Adrenal gland (tissue), 12 donors: ENCODE measurements around the gene HGF. TPM values are rescaled to one million over a fixed set of nuclear protein-coding genes. Genes with fewer than 3 reads are reported as not detected.

Experiments
- DNase-seq, 7 donors: peaks; one replicate each; pipeline ENCODE4 v3.0.0-alpha.2; 2019 to 2020
- H3K27ac ChIP-seq, 5 donors: fragments of 200-600 bp; sonication (generic) in 4 of 5; 1 replicate in 3 of 5; 2 replicates in 2 of 5; pipeline versions ENCODE4 v1.5.1 to v1.8.0; 2016 to 2020; ENCODE audit warnings: mild to moderate bottlenecking in 1 of 5
- H3K27me3 ChIP-seq: fragments of 200-600 bp; 2 replicates; pipeline ENCODE4 v1.8.0; 2021
- H3K36me3 ChIP-seq, 2 donors: fragments of 200-600 bp; replicated peaks in 1 of 2; 1 replicate in 1 of 2; 2 replicates in 1 of 2; pipeline versions ENCODE4 v1.5.1 to v1.8.0; 2018 to 2022
- H3K4me1 ChIP-seq, 2 donors: fragments of 200-600 bp; replicated peaks in 1 of 2; 1 replicate in 1 of 2; 2 replicates in 1 of 2; pipeline versions ENCODE4 v1.5.1 to v1.8.0; 2018 to 2021
- H3K4me3 ChIP-seq, 4 donors: fragments of 200-600 bp; sonication (generic) in 3 of 4; one replicate each; pipeline ENCODE4 v1.5.1; 2016 to 2018
- H3K9me3 ChIP-seq, 3 donors: fragments of 200-600 bp; sonication (generic) in 1 of 3; replicated peaks in 1 of 3; 1 replicate in 2 of 3; 2 replicates in 1 of 3; pipeline versions ENCODE4 v1.5.1 to v1.8.0; 2016 to 2021
- CTCF ChIP-seq, 6 experiments: fragments of 450-650 bp in 4 of 6; fragments of 200-600 bp in 2 of 6; sonication (generic) in 1 of 6; IDR thresholded peaks; 1 replicate in 5 of 6; 2 replicates in 1 of 6; pipeline versions ENCODE4 v1.5.1 to v1.8.0; 2016 to 2021; ENCODE audit warnings: antibody characterized with exemption in 6 of 6, mild to moderate bottlenecking in 2 of 6, moderate library complexity in 1 of 6
- POLR2A ChIP-seq, 2 donors: fragments of 450-650 bp; IDR thresholded peaks; one replicate each; pipeline ENCODE4 v1.6.1; 2017; ENCODE audit warnings: antibody characterized with exemption in 2 of 2, mild to moderate bottlenecking in 2 of 2, moderate library complexity in 1 of 2
- WGBS, 4 donors: extraction: QIAGEN DNeasy Blood & Tissue Kit in 2 of 4; methylation state at CpG; one replicate each; pipeline versions ENCODE4 v1.1.5 to v1.1.7; 2013 to 2017; 5-methylcytosine and 5-hydroxymethylcytosine counted together
- intact Hi-C, 2 donors: fragments of 100-400 bp; cut with DNase I; formaldehyde crosslinking; loops; one replicate each; pipeline versions ENCODE4 v1.14.1 to v1.15.0; 2022 to 2023
- polyA plus RNA-seq, 3 donors: library from polyadenylated mRNA; stranded (reverse); fragments of 200-250 nt in 2 of 3; fragments of 350-450 nt in 1 of 3; fragmentation: Illumina TruSeq in 1 of 3; extraction: RNeasy Lipid Tissue Mini Kit (QIAGEN cat#74804) in 1 of 3; gene quantifications; one replicate each; pipeline ENCODE4 v1.2.3, GENCODE V29; 2013 to 2014
- total RNA-seq, 9 donors: library from RNA; depleted of rRNA in 4 of 9; stranded (reverse); fragments of >200 nt in 4 of 9; fragments of 120-200 nt in 1 of 9; fragmentation: NEBNext Ultra II Directional in 1 of 9; extraction: Animal tissue kit (Norgen Biotek cat#: 25700) in 1 of 9; gene quantifications; one replicate each; pipeline versions ENCODE4 v1.1.0 to v1.2.4, GENCODE V29; 2013 to 2023
- donor health status: healthy with polysubstance abuse.
- donor health status: Bipolar disorder and iron deficiency.
- donor health status: DM: yes; HTN: yes; CAD: no.
- donor health status: DM: no; HTN: no; CAD: no.
- donor health status: DM: no; HTN: no; CAD: no.
- donor health status: DM: yes; HTN: yes; CAD: no.

Gene HGF
- total and polyA plus RNA-seq, 12 donors = 3.7 to 157 (median 71.2) TPM

- Histone ChIP-seq H3K27ac (no peak overlapping the region), H3K36me3 (no peaks in the 10 kb centered on the region), H3K27me3 (no peaks in the 10 kb centered on the region), H3K9me3 (no peaks in the 10 kb centered on the region), H3K4me3 (no peak overlapping the region), H3K4me1 (no peaks in the 10 kb centered on the region)
- intact Hi-C loops = no loop called here
- DNase-seq = no peak
- TF ChIP-seq POLR2A (IDR thresholded peaks at IDR 0.05) (no peak), CTCF (IDR thresholded peaks at IDR 0.05) (no peak)
- 72 to 79% (median 76%) methylated on average over 3 of the region's 3 CpGs for WGBS, 4 donors
These were observed 100.3 kb downstream of the HGF start for GRCh38 chr7:81669476-81670105.

- WGBS, 4 donors = 49 to 77% (median 69%) methylated on average over 1 of the region's 1 CpG
- no peak overlapping the region for H3K27ac ChIP-seq
- no peaks in the 10 kb centered on the region for H3K36me3 ChIP-seq
- intact Hi-C loops = no loop called here
- no peak overlapping the region for H3K4me3 ChIP-seq
- DNase-seq = no peak
- no peaks in the 10 kb centered on the region for H3K9me3 ChIP-seq
- no peaks in the 10 kb centered on the region for H3K4me1 ChIP-seq
- TF ChIP-seq CTCF (IDR thresholded peaks at IDR 0.05) = no peak
- no peak for TF ChIP-seq POLR2A (IDR thresholded peaks at IDR 0.05)
- no peaks in the 10 kb centered on the region for H3K27me3 ChIP-seq
These were observed 103.6 kb downstream of the HGF start for GRCh38 chr7:81666209-81666608.

- H3K27me3 ChIP-seq = no peaks in the 10 kb centered on the region
- H3K36me3 ChIP-seq = no peaks in the 10 kb centered on the region
- no peak for DNase-seq
- TF ChIP-seq CTCF (IDR thresholded peaks at IDR 0.05) = no peak
- TF ChIP-seq POLR2A (IDR thresholded peaks at IDR 0.05) = no peak
- H3K9me3 ChIP-seq = no peaks in the 10 kb centered on the region
- H3K27ac ChIP-seq = no peak overlapping the region
- 62 to 71% (median 66%) methylated on average over 3 of the region's 3 CpGs for WGBS, 4 donors
- no peaks in the 10 kb centered on the region for H3K4me1 ChIP-seq
- intact Hi-C loops = no loop called here
- H3K4me3 ChIP-seq = no peak overlapping the region
These were observed 104.6 kb downstream of the HGF start for GRCh38 chr7:81665236-81665635.

- DNase-seq = no peak
- H3K36me3 ChIP-seq = no peaks in the 10 kb centered on the region
- TF ChIP-seq CTCF (IDR thresholded peaks at IDR 0.05) = no peak
- TF ChIP-seq POLR2A (IDR thresholded peaks at IDR 0.05) = no peak
- no peaks in the 10 kb centered on the region for H3K27me3 ChIP-seq
- no peaks in the 10 kb centered on the region for H3K9me3 ChIP-seq
- intact Hi-C loops = no loop called here
- no peaks in the 10 kb centered on the region for H3K4me1 ChIP-seq
- H3K4me3 ChIP-seq = no peak overlapping the region
- H3K27ac ChIP-seq = no peak overlapping the region
- 56 to 67% (median 58%) methylated on average over 3 of the region's 3 CpGs for WGBS, 4 donors
These were observed 105.5 kb downstream of the HGF start for GRCh38 chr7:81664304-81664703.
